Measurements from ENCODE around the gene STEAP3.

The STEAP3 gene

DNA sequence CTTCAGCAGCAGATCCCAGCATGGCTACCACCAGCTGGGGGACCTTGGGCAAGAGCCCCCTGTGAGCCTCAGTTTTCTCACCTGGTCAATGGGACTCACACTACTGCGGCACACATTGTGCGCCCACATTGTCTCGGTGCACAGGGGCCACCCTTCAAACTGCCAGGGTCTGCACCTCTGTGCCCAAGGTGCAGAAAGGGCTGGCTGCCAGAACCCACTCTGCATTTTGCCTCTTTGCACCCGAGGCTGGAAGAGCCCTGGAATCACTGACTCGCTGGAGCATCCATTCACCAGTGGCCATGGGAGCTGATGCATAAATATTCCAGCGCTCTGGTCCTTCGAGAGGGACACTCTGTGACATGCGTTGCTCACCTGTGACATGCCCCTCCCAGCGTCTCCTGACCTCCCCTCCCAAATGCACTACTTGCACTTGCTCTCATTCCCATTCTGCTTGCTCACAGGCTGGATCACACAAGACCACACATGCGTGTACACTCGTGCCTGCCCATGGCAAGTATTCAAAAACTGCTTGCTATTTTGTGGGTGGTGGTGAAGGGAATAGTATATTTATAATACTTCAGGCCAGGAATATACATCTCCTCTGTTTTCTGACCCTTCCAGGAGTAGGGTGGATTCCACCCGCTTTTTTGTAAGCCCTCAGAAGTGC is 46.3 kb upstream of the STEAP3 start:
- no peaks in the 10 kb centered on the region for H3K79me2 ChIP-seq
- H3K27me3 ChIP-seq (ENCODE audit: control insufficient read depth, insufficient read depth, low read length), result no peaks in the 10 kb centered on the region
- no peak overlapping the region for H3K27ac ChIP-seq
- H3K4me1 ChIP-seq, result no peaks in the 10 kb centered on the region
- H3K4me3 ChIP-seq (ENCODE audit: low read depth, low read length), result no peak overlapping the region
- no peak overlapping the region for H2AFZ ChIP-seq
- no peaks in the 10 kb centered on the region for H3K9me3 ChIP-seq (ENCODE audit: control insufficient read depth, low read length)
- no peak overlapping the region for H3K4me2 ChIP-seq (ENCODE audit: low read length)
- H3K36me3 ChIP-seq (ENCODE audit: control insufficient read depth, insufficient read depth, low read length), result no peaks in the 10 kb centered on the region
- TF ChIP-seq CTCF (IDR thresholded peaks at IDR 0.05), result no peak
- no peak overlapping the region for H3K9ac ChIP-seq

DNA sequence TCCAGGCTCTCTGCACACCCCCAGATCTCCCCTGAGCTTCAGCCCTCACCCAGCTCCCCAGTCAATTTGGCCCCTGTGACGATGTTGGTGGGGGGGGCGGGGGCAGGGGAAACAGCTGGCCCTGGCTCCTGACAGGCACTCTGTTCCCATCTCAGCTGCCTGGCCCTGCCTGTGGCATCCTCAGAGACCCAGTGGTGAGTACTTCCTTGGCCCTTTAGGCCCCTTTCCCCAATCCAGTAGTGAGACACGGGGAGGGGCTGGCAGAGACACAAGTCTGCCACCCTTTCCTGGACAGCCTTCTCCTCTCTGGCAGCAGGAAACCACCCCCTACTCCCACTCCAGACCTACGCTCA is 45.8 kb upstream of the STEAP3 start:
- H3K9me3 ChIP-seq (ENCODE audit: control insufficient read depth, low read length), result no peaks in the 10 kb centered on the region
- no peak overlapping the region for H2AFZ ChIP-seq
- H3K27me3 ChIP-seq (ENCODE audit: control insufficient read depth, insufficient read depth, low read length), result no peaks in the 10 kb centered on the region
- no peak overlapping the region for H3K9ac ChIP-seq
- H3K27ac ChIP-seq, result no peak overlapping the region
- no peak for TF ChIP-seq CTCF (IDR thresholded peaks at IDR 0.05)
- no peak overlapping the region for H3K4me3 ChIP-seq (ENCODE audit: low read depth, low read length)
- H3K4me2 ChIP-seq (ENCODE audit: low read length), result no peak overlapping the region
- no peaks in the 10 kb centered on the region for H3K36me3 ChIP-seq (ENCODE audit: control insufficient read depth, insufficient read depth, low read length)
- no peaks in the 10 kb centered on the region for H3K4me1 ChIP-seq
- H3K79me2 ChIP-seq, result no peaks in the 10 kb centered on the region

DNA sequence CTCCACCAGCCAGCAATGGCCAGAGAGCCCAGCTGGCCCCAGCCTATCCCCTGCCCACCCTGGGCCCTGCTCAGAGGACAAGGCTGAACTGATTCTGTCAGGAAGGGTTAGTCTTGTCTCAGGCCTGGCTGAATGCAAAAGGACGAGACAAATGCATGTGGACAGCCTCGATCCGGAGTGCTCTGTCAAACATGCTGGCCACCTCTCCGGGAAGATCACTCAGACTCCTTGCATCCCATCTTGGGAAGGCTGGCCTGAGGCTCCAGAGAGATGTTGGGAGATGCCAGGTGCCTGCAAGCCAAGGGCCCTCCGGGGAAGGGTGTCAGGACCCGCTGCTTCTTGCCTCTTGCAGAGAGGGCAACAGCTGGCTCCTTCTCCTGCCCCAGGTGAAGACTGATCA is 44.9 kb upstream of the STEAP3 start:
- Histone ChIP-seq H3K27me3 (ENCODE audit: control insufficient read depth, insufficient read depth, low read length) (no peaks in the 10 kb centered on the region), H3K9me3 (ENCODE audit: control insufficient read depth, low read length) (no peaks in the 10 kb centered on the region), H2AFZ (no peak overlapping the region), H3K36me3 (ENCODE audit: control insufficient read depth, insufficient read depth, low read length) (no peaks in the 10 kb centered on the region), H3K9ac (no peak overlapping the region), H3K4me2 (ENCODE audit: low read length) (no peak overlapping the region), H3K27ac (no peak overlapping the region), H3K4me3 (ENCODE audit: low read depth, low read length) (no peak overlapping the region), H3K79me2 (no peaks in the 10 kb centered on the region), H3K4me1 (no peaks in the 10 kb centered on the region)
- no peak for TF ChIP-seq CTCF (IDR thresholded peaks at IDR 0.05)

DNA sequence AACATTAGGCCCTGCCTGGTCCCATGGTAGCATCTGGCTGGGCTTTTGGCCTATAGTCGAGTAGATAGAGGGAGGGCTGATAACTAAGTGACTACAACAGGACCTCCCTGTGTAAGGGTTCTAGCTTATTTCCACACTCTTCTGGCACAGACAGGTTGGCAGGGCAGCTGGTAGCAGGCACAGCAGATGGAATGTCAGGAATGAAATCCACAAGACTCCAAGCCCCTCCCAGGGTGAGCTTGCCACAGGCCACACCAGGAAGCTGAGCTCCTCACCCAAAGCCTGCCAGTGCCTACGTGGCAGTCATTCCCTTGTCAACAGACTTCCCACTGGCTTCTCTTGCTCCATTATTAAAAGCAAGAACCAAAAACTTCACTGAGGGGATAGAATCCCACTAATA is 44.4 kb upstream of the STEAP3 start:
- H3K4me1 ChIP-seq, result no peaks in the 10 kb centered on the region
- no peaks in the 10 kb centered on the region for H3K27me3 ChIP-seq (ENCODE audit: control insufficient read depth, insufficient read depth, low read length)
- no peak overlapping the region for H3K4me2 ChIP-seq (ENCODE audit: low read length)
- no peaks in the 10 kb centered on the region for H3K79me2 ChIP-seq
- TF ChIP-seq CTCF (IDR thresholded peaks at IDR 0.05), result no peak
- H3K9ac ChIP-seq, result no peak overlapping the region
- H2AFZ ChIP-seq, result no peak overlapping the region
- H3K36me3 ChIP-seq (ENCODE audit: control insufficient read depth, insufficient read depth, low read length), result no peaks in the 10 kb centered on the region
- H3K9me3 ChIP-seq (ENCODE audit: control insufficient read depth, low read length), result no peaks in the 10 kb centered on the region
- H3K4me3 ChIP-seq (ENCODE audit: low read depth, low read length), result no peak overlapping the region
- no peak overlapping the region for H3K27ac ChIP-seq

GRCh38 chr2:119179991-119180390 is 43.6 kb upstream of the STEAP3 start:
- Histone ChIP-seq H3K9me3 (ENCODE audit: control insufficient read depth, low read length) (no peaks in the 10 kb centered on the region), H3K27ac (no peak overlapping the region), H3K36me3 (ENCODE audit: control insufficient read depth, insufficient read depth, low read length) (no peaks in the 10 kb centered on the region), H3K27me3 (ENCODE audit: control insufficient read depth, insufficient read depth, low read length) (no peaks in the 10 kb centered on the region), H3K79me2 (no peaks in the 10 kb centered on the region), H3K4me3 (ENCODE audit: low read depth, low read length) (no peak overlapping the region), H3K9ac (no peak overlapping the region), H3K4me2 (ENCODE audit: low read length) (no peak overlapping the region), H3K4me1 (no peaks in the 10 kb centered on the region), H2AFZ (no peak overlapping the region)
- no peak for TF ChIP-seq CTCF (IDR thresholded peaks at IDR 0.05)
